GM21717 (cell line): Measurements from ENCODE around the gene STN1.

Source experiments
- ATAC-seq: cut with Tn5 transposase; IDR thresholded peaks from one replicate; pipeline ENCODE4 v1.9.1; 2021; ENCODE audit warnings: mild to moderate bottlenecking, moderate library complexity; ENCODE audit not compliant: unreplicated experiment

STN1 gene

DNA sequence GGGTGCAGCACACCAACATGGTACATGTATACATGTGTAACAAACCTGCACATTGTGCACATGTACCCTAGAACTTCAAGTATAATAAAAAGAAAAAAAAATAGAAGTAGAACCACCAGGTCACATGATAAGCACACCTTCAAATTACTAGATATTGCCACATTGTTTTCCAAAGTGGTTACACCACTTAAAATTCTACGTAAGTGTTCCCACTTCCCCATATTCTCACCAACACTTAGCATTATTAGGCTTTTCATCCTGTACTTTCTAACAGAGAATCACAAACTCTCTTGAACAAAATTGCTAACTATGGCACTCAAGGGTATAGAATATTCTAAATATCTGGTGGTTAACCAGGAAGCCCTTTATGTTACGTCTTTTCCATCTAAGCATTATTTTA lies 85.2 kb downstream of the STN1 start:
- no peak for ATAC-seq
